Measurements from ENCODE around the gene SLC2A13. TPM values are rescaled to one million over a fixed set of nuclear protein-coding genes. Genes with fewer than 3 reads are reported as not detected.

Gene SLC2A13
- total RNA-seq, 2 donors from 2014 or later: 10.3 to 12.9 TPM

DNA sequence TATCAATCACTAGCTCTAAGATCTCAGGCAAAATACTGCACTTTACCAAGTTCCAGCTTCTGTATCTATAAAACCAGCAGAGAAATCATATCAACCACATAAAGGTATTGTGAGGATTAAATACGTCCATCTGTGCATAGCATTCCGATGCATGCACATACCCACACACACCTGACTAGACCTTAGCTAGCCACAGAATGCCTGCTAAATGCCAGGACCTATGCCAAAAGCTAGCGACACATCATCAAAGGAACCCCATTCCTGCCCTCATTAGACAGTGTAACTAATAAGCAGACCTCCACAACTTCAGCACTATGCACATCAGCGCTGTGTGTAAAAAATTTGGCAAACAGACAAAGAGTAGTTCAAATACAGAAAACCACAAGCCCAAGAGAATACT is 185.2 kb downstream of the SLC2A13 start:
- H3K27me3 ChIP-seq (ENCODE audit: control insufficient read depth, insufficient read depth, low read length, poor library complexity, severe bottlenecking): no peaks in the 10 kb centered on the region

DNA sequence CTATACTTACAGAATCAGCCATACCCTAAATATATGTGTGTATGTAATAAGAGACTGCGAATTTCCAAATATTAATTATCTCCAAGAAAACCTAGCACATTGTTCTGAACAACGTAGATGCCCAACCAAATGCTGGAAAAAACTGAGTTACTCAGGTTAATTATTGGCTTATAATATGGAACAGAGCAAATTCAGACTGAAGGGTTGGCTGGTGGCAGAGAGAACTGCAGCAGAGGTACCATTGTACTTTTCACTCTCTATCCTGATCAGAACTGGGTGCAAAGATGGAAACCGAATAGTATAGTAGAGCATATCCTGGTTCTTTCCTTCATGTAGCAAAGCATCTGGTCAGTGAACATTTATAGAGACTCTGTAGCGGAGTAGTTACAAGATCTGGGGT is 185.7 kb downstream of the SLC2A13 start:
- DNase-seq: no peak
- peaks cover 12% of the 10 kb centered on the region for H3K4me1 Mint-ChIP-seq
- H3K36me3 ChIP-seq (ENCODE audit: control insufficient read depth, insufficient read depth, low read length): no peaks in the 10 kb centered on the region
- no peak overlapping the region for H3K27ac ChIP-seq (ENCODE audit: low read depth, low read length)
- WGBS, 2 experiments (ENCODE audit: insufficient coverage in 1 of 2, insufficient read length in 1 of 2): 86 to 100% methylated on average over 2 to 3 of the region's 4 CpGs
- no peaks in the 10 kb centered on the region for H3K9me3 Mint-ChIP-seq
- H3K27ac Mint-ChIP-seq: no peak overlapping the region
- peaks cover 3% of the 10 kb centered on the region for H3K4me1 ChIP-seq (ENCODE audit: control insufficient read depth, insufficient read depth, low read length)
- H3K9ac ChIP-seq (ENCODE audit: extremely low read depth, low read length, poor library complexity, severe bottlenecking): no peak overlapping the region
- no peaks in the 10 kb centered on the region for H3K27me3 Mint-ChIP-seq (ENCODE audit: insufficient read depth)
- no peak overlapping the region for H3K4me3 Mint-ChIP-seq
- TF ChIP-seq, protein P1, sequence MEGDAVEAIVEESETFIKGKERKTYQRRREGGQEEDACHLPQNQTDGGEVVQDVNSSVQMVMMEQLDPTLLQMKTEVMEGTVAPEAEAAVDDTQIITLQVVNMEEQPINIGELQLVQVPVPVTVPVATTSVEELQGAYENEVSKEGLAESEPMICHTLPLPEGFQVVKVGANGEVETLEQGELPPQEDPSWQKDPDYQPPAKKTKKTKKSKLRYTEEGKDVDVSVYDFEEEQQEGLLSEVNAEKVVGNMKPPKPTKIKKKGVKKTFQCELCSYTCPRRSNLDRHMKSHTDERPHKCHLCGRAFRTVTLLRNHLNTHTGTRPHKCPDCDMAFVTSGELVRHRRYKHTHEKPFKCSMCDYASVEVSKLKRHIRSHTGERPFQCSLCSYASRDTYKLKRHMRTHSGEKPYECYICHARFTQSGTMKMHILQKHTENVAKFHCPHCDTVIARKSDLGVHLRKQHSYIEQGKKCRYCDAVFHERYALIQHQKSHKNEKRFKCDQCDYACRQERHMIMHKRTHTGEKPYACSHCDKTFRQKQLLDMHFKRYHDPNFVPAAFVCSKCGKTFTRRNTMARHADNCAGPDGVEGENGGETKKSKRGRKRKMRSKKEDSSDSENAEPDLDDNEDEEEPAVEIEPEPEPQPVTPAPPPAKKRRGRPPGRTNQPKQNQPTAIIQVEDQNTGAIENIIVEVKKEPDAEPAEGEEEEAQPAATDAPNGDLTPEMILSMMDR (conservative IDR thresholded peaks at IDR 0.05): no peak
- no peak overlapping the region for H3K4me3 ChIP-seq (ENCODE audit: low read length)
- no peaks in the 10 kb centered on the region for H3K9me3 ChIP-seq (ENCODE audit: control insufficient read depth, low read length)
- no peaks in the 10 kb centered on the region for H3K27me3 ChIP-seq (ENCODE audit: control insufficient read depth, insufficient read depth, low read length, poor library complexity, severe bottlenecking)
- no peaks in the 10 kb centered on the region for H3K36me3 Mint-ChIP-seq (ENCODE audit: low read depth)

More for the DNA sequence above, 185.2 kb downstream of the SLC2A13 start:
- H3K9me3 Mint-ChIP-seq: no peaks in the 10 kb centered on the region
- no peak overlapping the region for H3K9ac ChIP-seq (ENCODE audit: extremely low read depth, low read length, poor library complexity, severe bottlenecking)
- no peaks in the 10 kb centered on the region for H3K36me3 Mint-ChIP-seq (ENCODE audit: low read depth)
- peaks cover 12% of the 10 kb centered on the region for H3K4me1 Mint-ChIP-seq
- H3K36me3 ChIP-seq (ENCODE audit: control insufficient read depth, insufficient read depth, low read length): no peaks in the 10 kb centered on the region
- 80 to 93% methylated on average over 1 to 4 of the region's 4 CpGs for WGBS, 2 experiments (ENCODE audit: insufficient coverage in 1 of 2, insufficient read length in 1 of 2)
- no peaks in the 10 kb centered on the region for H3K9me3 ChIP-seq (ENCODE audit: control insufficient read depth, low read length)
- TF ChIP-seq, protein P1 (conservative IDR thresholded peaks at IDR 0.05): no peak
- H3K27ac Mint-ChIP-seq: no peak overlapping the region
- no peak overlapping the region for H3K27ac ChIP-seq (ENCODE audit: low read depth, low read length)
- H3K4me3 Mint-ChIP-seq: no peak overlapping the region
- DNase-seq: no peak
- peaks cover 3% of the 10 kb centered on the region for H3K4me1 ChIP-seq (ENCODE audit: control insufficient read depth, insufficient read depth, low read length)
- H3K4me3 ChIP-seq (ENCODE audit: low read length): no peak overlapping the region
- H3K27me3 Mint-ChIP-seq (ENCODE audit: insufficient read depth): no peaks in the 10 kb centered on the region

DNA sequence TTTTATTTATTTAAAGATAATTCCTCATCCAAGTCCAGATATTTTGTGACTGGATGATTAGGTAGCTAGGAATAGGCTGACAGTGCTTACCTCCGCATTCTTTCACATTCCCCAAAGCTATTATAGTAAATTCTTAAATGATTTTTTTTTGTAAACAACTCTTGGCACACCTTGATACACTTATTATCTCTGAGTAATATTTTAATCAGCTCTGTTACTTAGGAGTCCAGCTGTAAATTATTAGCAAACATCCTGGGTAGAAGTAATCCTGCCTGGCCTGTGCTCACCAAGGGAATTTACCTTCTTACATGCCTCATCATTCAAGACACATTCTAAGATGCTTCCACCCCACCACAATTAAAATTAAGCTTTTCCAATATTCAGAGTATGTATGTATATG is 186.1 kb downstream of the SLC2A13 start:
- Histone ChIP-seq H3K36me3 (ENCODE audit: control insufficient read depth, insufficient read depth, low read length) (no peaks in the 10 kb centered on the region), H3K4me3 (ENCODE audit: low read length) (no peak overlapping the region), H3K9ac (ENCODE audit: extremely low read depth, low read length, poor library complexity, severe bottlenecking) (no peak overlapping the region), H3K27me3 (ENCODE audit: control insufficient read depth, insufficient read depth, low read length, poor library complexity, severe bottlenecking) (no peaks in the 10 kb centered on the region), H3K27ac (ENCODE audit: low read depth, low read length) (no peak overlapping the region), H3K4me1 (ENCODE audit: control insufficient read depth, insufficient read depth, low read length) (peaks cover 3% of the 10 kb centered on the region), H3K9me3 (ENCODE audit: control insufficient read depth, low read length) (no peaks in the 10 kb centered on the region)
- no peak for DNase-seq
- peaks cover 12% of the 10 kb centered on the region for H3K4me1 Mint-ChIP-seq
- no peak overlapping the region for H3K4me3 Mint-ChIP-seq
- WGBS, 2 experiments (ENCODE audit: insufficient coverage in 1 of 2, insufficient read length in 1 of 2): no CpG with 5 or more reads among the region's 1 CpG
- no peaks in the 10 kb centered on the region for H3K9me3 Mint-ChIP-seq
- TF ChIP-seq, protein P1 (conservative IDR thresholded peaks at IDR 0.05): no peak
- no peaks in the 10 kb centered on the region for H3K36me3 Mint-ChIP-seq (ENCODE audit: low read depth)
- H3K27me3 Mint-ChIP-seq (ENCODE audit: insufficient read depth): no peaks in the 10 kb centered on the region
- no peak overlapping the region for H3K27ac Mint-ChIP-seq
